Fibroblast of peridontal ligament (primary cell): ENCODE results near the gene DAGLA.
"Not testable (repeated sequence)": the region's sequence is repeated elsewhere in the genome, so short reads cannot be mapped to it uniquely, and the experiment has no call there.

ENCODE experiments used
- DNase-seq: peaks from one replicate; pipeline ENCODE4 v3.0.0-alpha.2; 2010; ENCODE audit errors: extremely low read depth

Gene DAGLA

GRCh38 chr11:61666684-61667297, 13.4 kb upstream of the DAGLA start:
- DNase-seq, result no peak

- no peak for DNase-seq
Observed at GRCh38 chr11:61667684-61668305, 12.4 kb upstream of the DAGLA start.

- no peak for DNase-seq
Observed at GRCh38 chr11:61669417-61669816, 10.8 kb upstream of the DAGLA start.

GRCh38 chr11:61670626-61671025, 9.6 kb upstream of the DAGLA start:
- no peak for DNase-seq

GRCh38 chr11:61671527-61671926, 8.7 kb upstream of the DAGLA start:
- no peak for DNase-seq

GRCh38 chr11:61673946-61674467, 6.2 kb upstream of the DAGLA start:
- DNase-seq, result not testable (repeated sequence)

GRCh38 chr11:61675826-61676225, 4.4 kb upstream of the DAGLA start:
- no peak for DNase-seq

GRCh38 chr11:61679296-61679695, 895 bp upstream of the DAGLA start:
- no peak for DNase-seq

- no peak for DNase-seq
Observed at GRCh38 chr11:61680622-61681221, 531 bp downstream of the DAGLA start.

GRCh38 chr11:61682093-61682732, 2.0 kb downstream of the DAGLA start:
- DNase-seq, result no peak

GRCh38 chr11:61682906-61683675, 2.9 kb downstream of the DAGLA start:
- DNase-seq, result no peak

GRCh38 chr11:61683961-61684869, 4.0 kb downstream of the DAGLA start:
- peak; percentile 20 for DNase-seq

- no peak for DNase-seq
Observed at GRCh38 chr11:61684870-61685616, 4.9 kb downstream of the DAGLA start.

- no peak for DNase-seq
Observed at GRCh38 chr11:61685617-61685967, 5.4 kb downstream of the DAGLA start.

GRCh38 chr11:61686066-61686465, 5.9 kb downstream of the DAGLA start:
- DNase-seq, result no peak

GRCh38 chr11:61686469-61686868, 6.3 kb downstream of the DAGLA start:
- no peak for DNase-seq

- no peak for DNase-seq
Observed at GRCh38 chr11:61687420-61687819, 7.2 kb downstream of the DAGLA start.

- DNase-seq, result peak; percentile 56
Observed at GRCh38 chr11:61688365-61689163, 8.4 kb downstream of the DAGLA start.

- DNase-seq, result no peak
Observed at GRCh38 chr11:61689164-61689496, 8.9 kb downstream of the DAGLA start.
